ENCODE measurements around the gene HHAT.

Gene HHAT

GRCh38 chr1:210438928-210439841 lies 110.5 kb downstream of the HHAT start:
- DNase-seq (ENCODE audit: low read depth, low spot score) = no peak

GRCh38 chr1:210440081-210440480 lies 111.4 kb downstream of the HHAT start:
- DNase-seq (ENCODE audit: low read depth, low spot score) = no peak

- DNase-seq (ENCODE audit: low read depth, low spot score) = no peak
Measured at GRCh38 chr1:210441028-210441427, 112.3 kb downstream of the HHAT start.

- DNase-seq (ENCODE audit: low read depth, low spot score) = no peak
Measured at GRCh38 chr1:210445485-210445884, 116.8 kb downstream of the HHAT start.

- DNase-seq (ENCODE audit: low read depth, low spot score) = no peak
Measured at GRCh38 chr1:210445931-210446330, 117.2 kb downstream of the HHAT start.

DNA sequence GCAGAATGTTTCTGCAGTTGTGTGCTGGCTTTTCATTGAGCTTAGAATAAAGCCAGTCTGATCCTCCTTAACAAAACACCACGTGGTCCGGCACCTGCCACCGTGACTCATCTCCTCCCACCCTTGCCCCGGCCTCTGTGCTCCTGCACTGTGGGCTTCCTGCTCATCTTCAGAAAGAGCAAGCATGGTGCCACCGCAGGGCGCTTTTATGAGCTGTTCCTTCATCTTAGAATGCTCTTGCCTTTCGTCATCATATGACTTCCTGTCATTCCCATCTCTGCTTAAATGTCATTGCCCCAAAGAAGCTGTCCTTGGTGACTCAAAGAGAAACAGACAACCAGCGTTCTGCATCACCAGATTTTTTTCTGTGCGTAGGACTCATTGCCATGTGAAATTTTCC lies 117.8 kb downstream of the HHAT start:
- DNase-seq (ENCODE audit: low read depth, low spot score) = no peak

DNA sequence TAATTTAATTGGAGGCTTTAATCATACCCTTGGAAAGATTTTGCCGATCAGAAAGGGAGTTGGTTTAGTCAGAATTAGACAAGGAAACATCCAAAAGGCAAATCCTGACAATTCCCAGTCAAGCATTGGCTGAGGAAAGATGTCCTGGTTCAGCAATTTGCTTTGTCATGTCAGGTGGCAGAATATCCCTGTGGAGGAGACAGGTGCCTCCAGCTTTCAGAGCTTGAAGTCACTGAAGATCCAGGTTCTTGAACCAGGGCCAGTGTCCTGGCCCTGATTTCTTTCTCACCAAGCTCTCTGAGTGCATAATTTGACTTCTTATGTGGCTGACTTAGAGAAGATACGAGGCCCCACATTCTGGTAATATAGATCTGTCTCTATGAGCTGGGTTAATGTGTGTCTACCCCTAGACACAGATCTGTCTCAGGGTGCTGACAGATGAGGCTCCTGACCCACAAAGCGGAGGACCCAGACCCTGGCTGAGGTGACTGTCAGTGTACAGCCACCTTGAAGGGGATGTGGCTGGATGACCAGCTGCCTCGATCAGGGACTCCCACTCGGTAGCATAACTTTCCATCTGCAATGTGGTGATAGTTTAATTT lies 118.9 kb downstream of the HHAT start:
- DNase-seq (ENCODE audit: low read depth, low spot score) = no peak

GRCh38 chr1:210448297-210448892 lies 119.7 kb downstream of the HHAT start:
- DNase-seq (ENCODE audit: low read depth, low spot score) = no peak

- no peak for DNase-seq (ENCODE audit: low read depth, low spot score)
Measured at GRCh38 chr1:210455840-210456603, 127.3 kb downstream of the HHAT start.

DNA sequence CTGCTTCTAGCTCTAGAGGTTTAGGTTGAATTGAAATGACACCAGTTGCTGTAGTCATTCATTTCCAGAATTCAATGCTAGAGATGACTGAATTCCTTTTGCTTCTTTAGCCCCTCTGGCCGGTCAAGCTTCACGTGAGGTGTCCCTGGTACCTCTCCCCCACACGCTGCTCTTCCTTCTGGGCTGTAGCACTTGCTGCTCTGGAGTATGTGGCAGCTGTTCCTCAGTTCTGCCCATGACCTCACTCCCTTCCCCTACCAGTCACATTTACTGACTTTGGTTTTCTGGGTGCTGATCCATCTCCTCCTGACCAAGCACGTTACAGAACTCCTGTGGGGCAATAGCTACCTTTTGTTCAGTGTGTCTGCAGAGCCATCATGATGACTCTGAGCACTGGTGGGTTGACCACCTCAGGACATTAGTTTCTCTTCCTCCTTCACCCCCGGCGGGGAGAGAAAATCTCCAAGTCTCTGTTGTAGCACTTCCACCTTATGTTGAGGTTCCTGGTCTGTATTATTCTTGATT lies 128.1 kb downstream of the HHAT start:
- DNase-seq (ENCODE audit: low read depth, low spot score) = no peak

DNA sequence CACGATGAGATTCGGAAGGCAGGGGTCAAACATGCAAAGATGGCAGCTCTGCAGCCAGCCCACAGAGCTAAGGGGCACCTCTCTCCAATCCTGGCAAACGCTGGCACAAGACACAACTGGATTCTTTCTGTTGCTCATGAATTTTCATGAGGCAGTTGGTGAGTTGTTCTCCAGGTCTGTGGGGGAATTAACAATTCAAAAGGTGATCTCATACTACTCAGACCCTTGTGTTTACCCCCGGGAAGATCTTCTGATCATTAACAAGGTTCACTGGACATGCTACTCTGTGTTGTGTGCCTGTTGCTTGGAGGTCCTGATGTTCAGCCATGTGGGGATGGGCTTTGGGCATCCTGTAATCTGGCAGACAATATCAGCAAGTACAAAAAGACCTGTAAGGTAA lies 128.9 kb downstream of the HHAT start:
- DNase-seq (ENCODE audit: low read depth, low spot score) = no peak

DNA sequence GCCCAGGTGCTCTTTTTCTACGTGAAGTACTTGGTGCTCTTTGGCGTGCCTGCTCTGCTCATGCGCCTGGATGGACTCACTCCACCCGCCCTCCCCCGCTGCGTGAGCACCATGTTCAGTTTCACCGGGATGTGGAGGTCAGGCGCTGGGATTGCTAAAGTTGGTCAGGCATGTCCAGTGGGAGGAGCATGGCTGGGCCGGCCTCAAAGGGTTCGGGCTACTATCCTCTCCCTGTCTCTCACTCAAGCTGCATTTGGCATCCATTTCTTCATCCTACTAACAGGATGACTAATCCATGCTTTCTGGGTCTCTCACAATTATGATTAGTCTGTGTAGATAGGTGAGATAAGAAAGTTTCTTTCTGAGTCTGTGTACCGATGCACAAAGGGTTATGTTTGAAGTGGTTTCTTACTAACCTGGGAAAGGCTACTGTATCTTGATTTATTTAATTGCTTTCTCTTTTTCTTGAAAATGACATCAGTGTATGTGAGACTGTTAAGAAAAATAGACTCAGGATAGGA lies 135.9 kb downstream of the HHAT start:
- no peak for DNase-seq (ENCODE audit: low read depth, low spot score)

- no peak for DNase-seq (ENCODE audit: low read depth, low spot score)
Measured at GRCh38 chr1:210465150-210465549, 136.4 kb downstream of the HHAT start.

- DNase-seq (ENCODE audit: low read depth, low spot score) = no peak
Measured at GRCh38 chr1:210467440-210468043, 138.8 kb downstream of the HHAT start.

DNA sequence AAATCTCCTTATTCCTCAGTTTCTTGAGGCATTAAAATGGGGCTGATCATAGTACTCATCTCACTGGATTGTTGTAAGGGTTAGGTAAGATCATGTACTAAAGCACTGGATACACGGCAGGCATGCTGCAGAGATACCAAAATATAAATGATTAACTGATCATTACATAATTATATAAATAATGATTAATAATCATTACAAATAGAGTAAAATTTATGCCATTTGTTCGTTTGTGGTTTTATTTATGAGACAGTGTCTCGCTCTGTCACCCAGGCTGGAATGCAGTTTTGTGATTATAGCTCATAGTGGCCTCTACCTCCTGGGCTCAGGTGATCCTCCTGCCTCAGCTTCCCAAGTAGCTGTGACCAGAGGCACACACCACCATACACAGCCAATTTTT lies 140.7 kb downstream of the HHAT start:
- DNase-seq (ENCODE audit: low read depth, low spot score) = no peak

DNA sequence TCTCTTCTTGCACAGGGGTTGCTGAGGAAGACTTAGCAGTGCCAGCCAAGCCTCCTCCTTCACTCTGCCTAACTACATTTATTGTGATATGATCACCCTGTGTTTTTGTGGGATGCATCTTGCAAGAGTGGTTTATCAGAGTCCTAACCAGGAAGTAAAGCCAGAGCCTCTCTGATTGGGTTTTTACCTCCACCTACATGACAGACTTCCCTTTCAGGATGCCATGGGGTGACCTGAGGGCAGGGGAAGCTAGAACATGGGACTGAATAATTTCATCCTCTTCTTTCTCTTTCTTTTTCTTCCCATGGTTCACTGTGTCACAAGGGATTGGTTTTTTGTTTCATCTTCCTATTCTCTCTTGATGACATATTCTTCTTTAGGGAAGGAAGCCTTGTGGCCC lies 146.6 kb downstream of the HHAT start:
- no peak for DNase-seq (ENCODE audit: low read depth, low spot score)

- no peak for DNase-seq (ENCODE audit: low read depth, low spot score)
Measured at GRCh38 chr1:210475806-210476205, 147.1 kb downstream of the HHAT start.

DNA sequence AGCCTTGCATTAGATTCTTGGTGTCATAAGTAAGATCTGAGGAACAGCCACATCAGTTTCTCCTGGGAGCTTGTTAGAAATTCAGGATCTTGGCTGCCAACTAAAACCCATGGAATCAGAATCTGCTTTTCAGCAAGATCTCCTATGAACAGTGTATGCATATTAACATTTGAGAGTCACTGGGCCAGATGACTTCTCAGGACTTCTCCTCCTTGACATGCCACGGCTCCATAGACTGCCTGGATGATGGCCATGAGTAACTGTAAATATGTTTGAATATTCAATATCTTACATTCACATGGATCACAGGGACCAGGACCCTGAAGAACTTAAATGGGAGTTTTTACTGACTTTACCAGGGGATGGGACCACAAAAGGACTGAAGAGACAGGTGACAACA lies 148.0 kb downstream of the HHAT start:
- DNase-seq (ENCODE audit: low read depth, low spot score) = no peak

GRCh38 chr1:210477328-210477924 lies 148.7 kb downstream of the HHAT start:
- no peak for DNase-seq (ENCODE audit: low read depth, low spot score)

- DNase-seq (ENCODE audit: low read depth, low spot score) = no peak
Measured at GRCh38 chr1:210478820-210479219, 150.1 kb downstream of the HHAT start.

DNA sequence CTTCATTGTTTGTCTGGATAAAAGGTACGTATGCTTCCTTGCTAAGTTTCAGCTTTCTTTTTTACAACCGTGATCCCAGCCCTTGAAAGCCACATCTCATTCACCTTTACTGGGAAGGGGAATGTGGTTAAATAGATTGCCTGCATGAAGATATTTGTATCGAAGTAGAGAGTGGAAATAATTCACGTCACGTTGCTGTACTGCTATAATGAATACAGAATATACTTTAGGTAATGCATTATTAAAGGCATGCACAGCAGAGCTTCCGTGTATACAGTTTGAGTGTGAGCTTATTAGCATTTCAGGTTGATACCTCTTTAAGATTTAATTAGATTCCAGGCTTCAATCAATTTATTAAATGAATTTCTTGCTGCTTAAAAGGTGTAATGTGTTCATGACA lies 153.8 kb downstream of the HHAT start:
- DNase-seq (ENCODE audit: low read depth, low spot score) = no peak
